Measurements from ENCODE around the gene ACO2. TPM values are rescaled to one million over a fixed set of nuclear protein-coding genes. Genes with fewer than 3 reads are reported as not detected.

Gene ACO2
- total RNA-seq, 1 donor from 2014 or later: 83.5 TPM

GRCh38 chr22:41532908-41533825 is 64.2 kb downstream of the ACO2 start:
- peak; percentile 81 for DNase-seq (ENCODE audit: low spot score)
- no peaks in the 10 kb centered on the region for H3K9me3 Mint-ChIP-seq (ENCODE audit: unreplicated experiment)
- H3K4me1 Mint-ChIP-seq (ENCODE audit: unreplicated experiment): no peaks in the 10 kb centered on the region
- H3K4me3 Mint-ChIP-seq (ENCODE audit: unreplicated experiment): no peak overlapping the region
- H3K27ac Mint-ChIP-seq (ENCODE audit: unreplicated experiment): no peak overlapping the region
- H3K36me3 Mint-ChIP-seq (ENCODE audit: low read depth, unreplicated experiment): peaks cover 15% of the 10 kb centered on the region
- peaks cover 3% of the 10 kb centered on the region for H3K27me3 Mint-ChIP-seq (ENCODE audit: unreplicated experiment)
- peak; percentile 79 for TF ChIP-seq CTCF (IDR thresholded peaks at IDR 0.05; ENCODE audit: unreplicated experiment)

- Mint-ChIP-seq H3K4me1 (ENCODE audit: unreplicated experiment) (no peaks in the 10 kb centered on the region), H3K36me3 (ENCODE audit: low read depth, unreplicated experiment) (peaks cover 9% of the 10 kb centered on the region), H3K9me3 (ENCODE audit: unreplicated experiment) (no peaks in the 10 kb centered on the region), H3K27ac (ENCODE audit: unreplicated experiment) (no peak overlapping the region), H3K4me3 (ENCODE audit: unreplicated experiment) (no peak overlapping the region), H3K27me3 (ENCODE audit: unreplicated experiment) (peaks cover 3% of the 10 kb centered on the region)
- TF ChIP-seq CTCF (IDR thresholded peaks at IDR 0.05; ENCODE audit: unreplicated experiment): no peak
- no peak for DNase-seq (ENCODE audit: low spot score)
Observed at GRCh38 chr22:41534219-41534618, 65.3 kb downstream of the ACO2 start.

GRCh38 chr22:41535244-41535643 is 66.3 kb downstream of the ACO2 start:
- Mint-ChIP-seq H3K27ac (ENCODE audit: unreplicated experiment) (no peak overlapping the region), H3K4me3 (ENCODE audit: unreplicated experiment) (no peak overlapping the region), H3K9me3 (ENCODE audit: unreplicated experiment) (no peaks in the 10 kb centered on the region), H3K27me3 (ENCODE audit: unreplicated experiment) (peaks cover 1% of the 10 kb centered on the region), H3K36me3 (ENCODE audit: low read depth, unreplicated experiment) (peaks cover 18% of the 10 kb centered on the region), H3K4me1 (ENCODE audit: unreplicated experiment) (no peaks in the 10 kb centered on the region)
- no peak for TF ChIP-seq CTCF (IDR thresholded peaks at IDR 0.05; ENCODE audit: unreplicated experiment)
- no peak for DNase-seq (ENCODE audit: low spot score)

- no peak overlapping the region for H3K4me3 Mint-ChIP-seq (ENCODE audit: unreplicated experiment)
- peaks cover 16% of the 10 kb centered on the region for H3K36me3 Mint-ChIP-seq (ENCODE audit: low read depth, unreplicated experiment)
- peaks cover 5% of the 10 kb centered on the region for H3K4me1 Mint-ChIP-seq (ENCODE audit: unreplicated experiment)
- no peak overlapping the region for H3K27ac Mint-ChIP-seq (ENCODE audit: unreplicated experiment)
- DNase-seq (ENCODE audit: low spot score): no peak
- H3K27me3 Mint-ChIP-seq (ENCODE audit: unreplicated experiment): no peaks in the 10 kb centered on the region
- H3K9me3 Mint-ChIP-seq (ENCODE audit: unreplicated experiment): no peaks in the 10 kb centered on the region
- TF ChIP-seq CTCF (IDR thresholded peaks at IDR 0.05; ENCODE audit: unreplicated experiment): no peak
Observed at GRCh38 chr22:41537203-41537602, 68.3 kb downstream of the ACO2 start.

GRCh38 chr22:41538583-41538982 is 69.7 kb downstream of the ACO2 start:
- peaks cover 2% of the 10 kb centered on the region for H3K27me3 Mint-ChIP-seq (ENCODE audit: unreplicated experiment)
- peaks cover 10% of the 10 kb centered on the region for H3K4me1 Mint-ChIP-seq (ENCODE audit: unreplicated experiment)
- no peak overlapping the region for H3K4me3 Mint-ChIP-seq (ENCODE audit: unreplicated experiment)
- TF ChIP-seq CTCF (IDR thresholded peaks at IDR 0.05; ENCODE audit: unreplicated experiment): no peak
- H3K36me3 Mint-ChIP-seq (ENCODE audit: low read depth, unreplicated experiment): peaks cover 13% of the 10 kb centered on the region
- no peak for DNase-seq (ENCODE audit: low spot score)
- no peaks in the 10 kb centered on the region for H3K9me3 Mint-ChIP-seq (ENCODE audit: unreplicated experiment)
- H3K27ac Mint-ChIP-seq (ENCODE audit: unreplicated experiment): no peak overlapping the region

Measured in endothelial cell (in vitro differentiated cells).